Activated T-cell treated with anti-CD3 and anti-CD28 coated beads, Interleukin-2, amount 50 U/mL, for 48 hours (primary cell): ENCODE results near the gene MAP2.
"Not testable (repeated sequence)": the region's sequence is repeated elsewhere in the genome, so short reads cannot be mapped to it uniquely, and the experiment has no call there.

ENCODE experiments used
- DNase-seq, 2 experiments: peaks; one replicate each; pipeline ENCODE4 v3.0.0-alpha.2; 2020

The MAP2 gene

GRCh38 chr2:209492296-209492695, 68.4 kb downstream of the MAP2 start:
- DNase-seq, result not testable (repeated sequence)

- not testable (repeated sequence) for DNase-seq
Observed at GRCh38 chr2:209495068-209495620, 71.3 kb downstream of the MAP2 start.

- no peak for DNase-seq
Observed at GRCh38 chr2:209495855-209496585, 72.2 kb downstream of the MAP2 start.

GRCh38 chr2:209496586-209496982, 72.7 kb downstream of the MAP2 start:
- no peak for DNase-seq

- no peak for DNase-seq
Observed at GRCh38 chr2:209498614-209499013, 74.8 kb downstream of the MAP2 start.

GRCh38 chr2:209499069-209499468, 75.2 kb downstream of the MAP2 start:
- DNase-seq, result no peak

- DNase-seq, result no peak
Observed at GRCh38 chr2:209501579-209501978, 77.7 kb downstream of the MAP2 start.

GRCh38 chr2:209505410-209505809, 81.6 kb downstream of the MAP2 start:
- DNase-seq, result no peak

- no peak for DNase-seq
Observed at GRCh38 chr2:209508255-209508654, 84.4 kb downstream of the MAP2 start.

- no peak for DNase-seq
Observed at GRCh38 chr2:209511637-209512036, 87.8 kb downstream of the MAP2 start.

GRCh38 chr2:209512971-209513370, 89.1 kb downstream of the MAP2 start:
- DNase-seq, result no peak

GRCh38 chr2:209517436-209517835, 93.6 kb downstream of the MAP2 start:
- no peak for DNase-seq

GRCh38 chr2:209519271-209519670, 95.4 kb downstream of the MAP2 start:
- no peak for DNase-seq

GRCh38 chr2:209519906-209520305, 96.1 kb downstream of the MAP2 start:
- DNase-seq, result no peak

- DNase-seq, result no peak
Observed at GRCh38 chr2:209523041-209523740, 99.3 kb downstream of the MAP2 start.

- no peak for DNase-seq
Observed at GRCh38 chr2:209523867-209524266, 100.0 kb downstream of the MAP2 start.

- DNase-seq, result no peak
Observed at GRCh38 chr2:209525331-209525730, 101.5 kb downstream of the MAP2 start.

GRCh38 chr2:209525834-209526281, 102.0 kb downstream of the MAP2 start:
- DNase-seq, result no peak

- DNase-seq, result no peak
Observed at GRCh38 chr2:209526561-209526960, 102.7 kb downstream of the MAP2 start.

GRCh38 chr2:209529579-209529978, 105.7 kb downstream of the MAP2 start:
- DNase-seq, result no peak

GRCh38 chr2:209532321-209532720, 108.5 kb downstream of the MAP2 start:
- DNase-seq, result no peak

- DNase-seq, result no peak
Observed at GRCh38 chr2:209533391-209533790, 109.5 kb downstream of the MAP2 start.

- DNase-seq, result no peak
Observed at GRCh38 chr2:209534228-209534627, 110.4 kb downstream of the MAP2 start.

- DNase-seq, result no peak
Observed at GRCh38 chr2:209536363-209536762, 112.5 kb downstream of the MAP2 start.
